Amygdala (tissue), 56 donors: Measurements from ENCODE around the gene PTEN.
"Not testable (repeated sequence)": the region's sequence is repeated elsewhere in the genome, so short reads cannot be mapped to it uniquely, and the experiment has no call there.

Source experiments
- DNase-seq, 56 donors: peaks; one replicate each; lab custom pipeline; 2025; lab: John Stamatoyannopoulos, UW

The PTEN gene

DNA sequence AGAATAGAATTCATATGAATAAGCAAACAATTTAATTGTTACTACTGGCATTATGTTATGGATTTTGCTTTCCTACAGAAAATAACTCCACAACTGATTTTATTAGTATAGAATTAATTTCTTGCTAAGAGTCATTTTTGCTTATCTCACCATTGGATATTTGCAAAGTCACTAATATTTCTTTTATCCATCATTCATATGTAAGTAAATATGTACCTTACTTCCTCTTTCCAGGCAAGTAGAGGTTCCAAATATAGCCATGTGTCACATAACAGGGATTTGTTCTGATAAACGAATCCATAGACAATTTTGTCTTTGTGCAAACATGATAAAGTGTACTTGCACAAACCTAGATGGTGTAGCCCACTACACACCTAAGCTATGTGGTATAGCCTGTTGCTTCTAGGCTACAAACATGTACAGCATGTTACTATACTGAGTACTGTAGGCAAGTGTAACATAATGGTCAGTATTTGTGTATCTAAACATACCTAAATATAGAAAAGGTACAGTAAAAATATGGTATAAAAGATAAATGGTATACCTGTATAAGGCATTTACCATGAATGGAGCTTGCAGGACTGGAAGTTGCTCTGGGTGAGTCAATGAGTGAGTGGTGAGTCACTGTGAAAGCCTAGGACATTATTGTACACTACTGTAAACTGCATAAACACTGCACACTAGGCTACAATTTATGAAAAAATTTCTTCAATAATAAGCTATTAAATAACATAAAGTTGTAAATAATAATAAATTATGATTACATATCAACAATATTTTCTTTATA lies 18.4 kb upstream of the PTEN start:
- DNase-seq = no peak

- DNase-seq = no peak
These were observed 17.8 kb upstream of the PTEN start for GRCh38 chr10:87845624-87845998.

DNA sequence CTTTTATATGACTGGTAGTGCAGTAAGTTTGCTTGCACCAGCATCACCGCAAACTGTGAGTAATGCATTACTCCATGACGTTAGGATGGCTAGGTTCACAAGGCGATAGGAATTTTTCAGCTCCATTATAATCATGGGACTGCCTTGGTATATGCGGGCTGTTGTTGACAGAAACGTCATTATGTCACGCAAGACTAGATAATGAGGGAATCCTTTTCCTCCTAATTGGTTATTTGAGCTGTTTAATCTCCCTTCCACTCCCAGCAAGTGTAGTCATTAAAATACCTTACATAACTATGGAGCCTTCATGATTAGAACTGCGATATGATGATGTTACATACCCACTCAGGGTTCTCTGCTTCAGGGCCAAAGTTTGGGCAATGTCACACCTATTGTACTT lies 17.4 kb upstream of the PTEN start:
- DNase-seq = no peak

- not testable (repeated sequence) for DNase-seq
These were observed 16.7 kb upstream of the PTEN start for GRCh38 chr10:87846711-87847110.

DNA sequence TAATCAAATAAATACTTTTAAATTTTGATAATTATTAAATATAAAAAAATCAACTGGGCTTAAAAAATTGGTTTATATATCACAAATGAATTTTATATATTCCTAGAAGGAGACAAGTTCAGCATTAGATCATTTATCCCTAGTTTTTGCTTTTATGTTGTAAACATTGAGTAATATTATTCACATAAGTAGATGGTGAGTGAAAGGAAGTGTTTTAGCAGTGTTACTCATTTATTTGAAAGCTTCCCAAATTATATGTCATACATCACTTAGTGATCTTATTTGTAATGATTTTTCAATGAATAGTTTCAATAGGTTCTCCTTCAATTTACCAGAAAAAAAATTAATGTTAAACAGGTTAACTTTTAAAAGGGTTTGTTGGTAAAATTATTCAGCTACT lies 15.9 kb upstream of the PTEN start:
- DNase-seq = no peak

- DNase-seq = no peak
These were observed 14.4 kb upstream of the PTEN start for GRCh38 chr10:87849001-87849400.

DNA sequence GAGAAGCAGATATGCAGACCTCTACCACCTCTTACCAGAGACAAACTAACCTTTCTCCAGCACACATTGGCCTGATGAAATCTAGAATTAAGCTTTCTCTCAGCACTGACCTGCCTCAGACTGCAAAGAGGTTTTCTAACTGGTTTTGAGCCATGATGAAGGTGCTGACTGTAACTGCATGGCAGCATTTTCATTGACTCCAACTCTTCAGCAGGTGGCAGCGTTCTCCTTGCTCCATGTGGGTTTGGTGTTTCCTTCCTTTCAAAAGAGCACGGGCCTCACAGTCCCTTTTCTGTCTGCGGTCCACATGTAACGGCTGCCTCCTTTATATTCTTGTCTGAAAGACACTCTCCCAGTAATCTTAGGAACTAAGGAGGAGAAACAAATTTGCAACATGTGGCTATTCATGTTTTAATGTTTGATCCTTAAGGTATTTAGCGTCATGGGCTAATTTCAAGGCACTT lies 12.7 kb upstream of the PTEN start:
- peak in 22 of 56 donors; percentile 4 to 58 (median 12) for DNase-seq

GRCh38 chr10:87852089-87852488 lies 11.3 kb upstream of the PTEN start:
- DNase-seq = no peak

GRCh38 chr10:87855247-87855646 lies 8.2 kb upstream of the PTEN start:
- DNase-seq = not testable (repeated sequence)

GRCh38 chr10:87855665-87856064 lies 7.8 kb upstream of the PTEN start:
- not testable (repeated sequence) for DNase-seq

DNA sequence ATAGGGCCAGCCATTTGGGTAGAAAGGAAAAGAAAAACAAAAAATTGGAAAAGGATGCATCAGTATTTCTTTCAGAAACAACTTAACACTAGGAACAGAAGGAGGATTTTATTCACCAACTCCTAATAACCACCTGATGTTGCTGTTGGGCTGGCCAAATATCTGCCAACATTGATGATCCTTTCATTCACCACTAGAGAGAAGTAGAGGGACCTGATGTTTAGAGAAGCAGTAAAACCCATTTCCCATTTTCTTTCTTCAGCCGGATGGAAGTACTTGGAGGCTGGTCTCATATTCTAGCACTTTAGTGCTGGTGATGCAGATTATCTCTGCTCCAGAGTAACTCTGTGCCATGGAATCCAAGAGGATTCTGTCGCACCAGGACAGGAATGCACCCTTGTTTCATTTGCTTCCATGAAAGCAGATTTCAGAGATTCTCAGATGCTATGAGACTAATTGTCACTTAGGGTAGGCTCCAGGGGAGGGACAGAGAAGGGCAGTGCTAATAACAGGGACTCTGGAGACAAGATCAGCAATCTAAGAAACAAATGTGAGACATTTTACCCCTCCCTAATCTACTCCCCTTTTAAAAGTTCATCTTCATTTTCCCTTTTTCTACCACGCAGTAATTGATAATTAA lies 3.1 kb upstream of the PTEN start:
- peak in 9 of 56 donors; percentile 1 to 33 (median 7) for DNase-seq

- DNase-seq = no peak
These were observed 2.5 kb upstream of the PTEN start for GRCh38 chr10:87860816-87861403.

- peak in 25 of 56 donors; percentile 21 to 80 (median 41) for DNase-seq
These were observed 1.9 kb upstream of the PTEN start for GRCh38 chr10:87861566-87861952.

- DNase-seq = peak in 55 of 56 donors; percentile 61 to 93 (median 87)
These were observed 1.3 kb upstream of the PTEN start for GRCh38 chr10:87861953-87862678.

- DNase-seq = peak in 13 of 56 donors; percentile 41 to 82 (median 59)
These were observed 759 bp upstream of the PTEN start for GRCh38 chr10:87862679-87863052.

DNA sequence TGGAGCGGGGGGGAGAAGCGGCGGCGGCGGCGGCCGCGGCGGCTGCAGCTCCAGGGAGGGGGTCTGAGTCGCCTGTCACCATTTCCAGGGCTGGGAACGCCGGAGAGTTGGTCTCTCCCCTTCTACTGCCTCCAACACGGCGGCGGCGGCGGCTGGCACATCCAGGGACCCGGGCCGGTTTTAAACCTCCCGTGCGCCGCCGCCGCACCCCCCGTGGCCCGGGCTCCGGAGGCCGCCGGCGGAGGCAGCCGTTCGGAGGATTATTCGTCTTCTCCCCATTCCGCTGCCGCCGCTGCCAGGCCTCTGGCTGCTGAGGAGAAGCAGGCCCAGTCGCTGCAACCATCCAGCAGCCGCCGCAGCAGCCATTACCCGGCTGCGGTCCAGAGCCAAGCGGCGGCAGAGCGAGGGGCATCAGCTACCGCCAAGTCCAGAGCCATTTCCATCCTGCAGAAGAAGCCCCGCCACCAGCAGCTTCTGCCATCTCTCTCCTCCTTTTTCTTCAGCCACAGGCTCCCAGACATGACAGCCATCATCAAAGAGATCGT lies 598 bp downstream of the PTEN start:
- DNase-seq = peak in 31 of 56 donors; percentile 2 to 67 (median 29)

GRCh38 chr10:87864496-87865059 lies 1.2 kb downstream of the PTEN start:
- DNase-seq = peak in 2 of 56 donors; percentile 6 to 54

DNA sequence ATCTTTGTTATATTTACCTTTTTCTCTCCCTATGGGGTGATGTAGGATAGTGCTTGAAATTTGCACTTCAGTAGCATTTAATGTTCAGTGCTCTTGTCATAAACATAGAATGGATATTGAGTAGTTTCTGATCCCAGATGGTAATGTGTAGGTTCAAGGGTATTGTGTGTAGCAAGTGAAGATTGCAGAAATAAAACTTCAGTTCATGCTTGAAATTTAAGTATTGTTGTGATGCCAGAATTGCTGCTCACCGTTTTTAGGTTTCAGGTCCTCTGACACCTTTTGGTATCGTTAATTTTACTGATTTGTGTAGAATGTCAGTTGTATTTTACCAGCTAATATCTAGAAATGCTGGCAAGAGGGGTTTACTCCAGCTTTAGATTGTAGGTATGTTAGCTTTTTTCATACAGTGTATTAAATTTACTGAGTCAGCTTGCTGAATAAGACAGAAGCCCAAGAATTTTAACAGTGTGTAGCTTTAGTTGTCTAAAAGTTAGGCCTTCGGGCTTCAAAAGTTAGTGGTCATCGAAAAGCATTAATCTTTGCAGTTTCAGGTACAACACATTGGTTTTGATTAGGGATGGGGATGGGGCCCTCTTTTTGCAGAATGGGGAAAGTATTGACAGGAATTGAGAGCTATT lies 1.9 kb downstream of the PTEN start:
- DNase-seq = no peak

GRCh38 chr10:87866412-87866974 lies 3.1 kb downstream of the PTEN start:
- no peak for DNase-seq
